Measurements from ENCODE around the gene DOCK2.

DNA sequence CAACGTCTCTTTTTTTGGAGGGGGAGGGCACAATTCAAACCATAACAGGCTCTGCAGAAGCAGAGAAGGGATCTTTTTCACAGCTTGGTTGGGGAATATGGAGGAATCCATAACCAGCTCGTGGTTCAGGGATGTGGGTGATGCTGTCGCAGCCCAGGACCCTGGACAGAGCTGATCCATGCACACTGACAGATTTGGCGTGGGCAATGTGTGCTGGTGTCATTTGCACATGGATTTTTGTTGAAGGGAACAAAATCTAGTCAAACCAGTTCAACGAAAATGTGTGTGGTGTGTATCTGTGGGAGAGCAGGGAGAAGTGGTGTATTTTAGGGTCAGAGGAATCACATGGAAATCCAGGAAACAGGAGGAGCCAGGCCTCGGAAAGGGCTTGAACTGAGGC, 4.2 kb downstream of the DOCK2 start:
- TF ChIP-seq, protein P1, sequence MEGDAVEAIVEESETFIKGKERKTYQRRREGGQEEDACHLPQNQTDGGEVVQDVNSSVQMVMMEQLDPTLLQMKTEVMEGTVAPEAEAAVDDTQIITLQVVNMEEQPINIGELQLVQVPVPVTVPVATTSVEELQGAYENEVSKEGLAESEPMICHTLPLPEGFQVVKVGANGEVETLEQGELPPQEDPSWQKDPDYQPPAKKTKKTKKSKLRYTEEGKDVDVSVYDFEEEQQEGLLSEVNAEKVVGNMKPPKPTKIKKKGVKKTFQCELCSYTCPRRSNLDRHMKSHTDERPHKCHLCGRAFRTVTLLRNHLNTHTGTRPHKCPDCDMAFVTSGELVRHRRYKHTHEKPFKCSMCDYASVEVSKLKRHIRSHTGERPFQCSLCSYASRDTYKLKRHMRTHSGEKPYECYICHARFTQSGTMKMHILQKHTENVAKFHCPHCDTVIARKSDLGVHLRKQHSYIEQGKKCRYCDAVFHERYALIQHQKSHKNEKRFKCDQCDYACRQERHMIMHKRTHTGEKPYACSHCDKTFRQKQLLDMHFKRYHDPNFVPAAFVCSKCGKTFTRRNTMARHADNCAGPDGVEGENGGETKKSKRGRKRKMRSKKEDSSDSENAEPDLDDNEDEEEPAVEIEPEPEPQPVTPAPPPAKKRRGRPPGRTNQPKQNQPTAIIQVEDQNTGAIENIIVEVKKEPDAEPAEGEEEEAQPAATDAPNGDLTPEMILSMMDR (IDR thresholded peaks at IDR 0.05): no peak
- TF ChIP-seq POLR2A (IDR thresholded peaks at IDR 0.05) (no peak), POLR2AphosphoS5 (IDR thresholded peaks at IDR 0.05) (no peak)
